Measurements from ENCODE around the gene FRMD4A. TPM values are rescaled to one million over a fixed set of nuclear protein-coding genes. Genes with fewer than 3 reads are reported as not detected.
"Not testable (repeated sequence)": the region's sequence is repeated elsewhere in the genome, so short reads cannot be mapped to it uniquely, and the experiment has no call there.

The FRMD4A gene
- total RNA-seq, 2 experiments from 2014 or later, result 3.1 to 3.7 TPM

GRCh38 chr10:13868528-13869294 is 462.0 kb downstream of the FRMD4A start:
- H3K27me3 ChIP-seq (ENCODE audit: control insufficient read depth in 1 of 2, insufficient read depth in 2 of 2, low read length in 2 of 2), result no peaks in the 10 kb centered on the region
- no peaks in the 10 kb centered on the region for H3K9me3 ChIP-seq (ENCODE audit: control insufficient read depth in 1 of 2, insufficient read depth in 1 of 2, low read length in 2 of 2)
- Mint-ChIP-seq H3K36me3 (ENCODE audit: low read depth) (no peaks in the 10 kb centered on the region), H3K27me3 (no peaks in the 10 kb centered on the region), H3K27ac (no peak overlapping the region), H3K9me3 (no peaks in the 10 kb centered on the region), H3K4me1 (ENCODE audit: low read depth) (peaks cover 26% of the 10 kb centered on the region), H3K4me3 (no peak overlapping the region)
- ATAC-seq (ENCODE audit: poor library complexity) (no peak), DNase-seq (no peak)
- no peaks in the 10 kb centered on the region for H3K36me3 ChIP-seq (ENCODE audit: insufficient read depth, low read length)
- no peak overlapping the region for H3K4me3 ChIP-seq (ENCODE audit: low read length)
- intact Hi-C loops (cut with DNase I, micrococcal nuclease), result no loop called here
- H3K27ac ChIP-seq (ENCODE audit: low read depth in 1 of 2, low read length in 2 of 2), result no peak overlapping the region
- H3K4me1 ChIP-seq (ENCODE audit: insufficient read depth, low read length), result no peaks in the 10 kb centered on the region
- no peak for TF ChIP-seq CTCF (IDR thresholded peaks at IDR 0.05)
- CTCF ChIA-PET, result no interaction called here
- POLR2A ChIA-PET, result interaction anchor here (1.0 kb wide), 1 partner anchor 80 kb away, joined by 4 read pairs; no protein-coding TSS in a partner anchor

- no peaks in the 10 kb centered on the region for H3K9me3 Mint-ChIP-seq
- no peaks in the 10 kb centered on the region for H3K36me3 Mint-ChIP-seq (ENCODE audit: low read depth)
- POLR2A ChIA-PET, result no interaction called here
- no peaks in the 10 kb centered on the region for H3K9me3 ChIP-seq (ENCODE audit: control insufficient read depth in 1 of 2, insufficient read depth in 1 of 2, low read length in 2 of 2)
- peaks cover 4% of the 10 kb centered on the region for H3K4me1 ChIP-seq (ENCODE audit: insufficient read depth, low read length)
- intact Hi-C loops (cut with DNase I, micrococcal nuclease), result no loop called here
- peaks cover 25% of the 10 kb centered on the region for H3K4me1 Mint-ChIP-seq (ENCODE audit: low read depth)
- DNase-seq (no peak), ATAC-seq (ENCODE audit: poor library complexity) (no peak)
- TF ChIP-seq CTCF (IDR thresholded peaks at IDR 0.05), result no peak
- H3K36me3 ChIP-seq (ENCODE audit: insufficient read depth, low read length), result no peaks in the 10 kb centered on the region
- H3K27me3 ChIP-seq (ENCODE audit: control insufficient read depth in 1 of 2, insufficient read depth in 2 of 2, low read length in 2 of 2), result no peaks in the 10 kb centered on the region
- no peak overlapping the region for H3K4me3 Mint-ChIP-seq
- no peaks in the 10 kb centered on the region for H3K27me3 Mint-ChIP-seq
- H3K27ac Mint-ChIP-seq, result no peak overlapping the region
- H3K4me3 ChIP-seq (ENCODE audit: low read length), result no peak overlapping the region
- H3K27ac ChIP-seq (ENCODE audit: low read depth in 1 of 2, low read length in 2 of 2), result no peak overlapping the region
- CTCF ChIA-PET, result no interaction called here
These were observed 462.9 kb downstream of the FRMD4A start for GRCh38 chr10:13867822-13868221.

- ATAC-seq (ENCODE audit: poor library complexity) (no peak), DNase-seq (no peak)
- H3K4me3 Mint-ChIP-seq, result no peak overlapping the region
- ChIA-PET CTCF (no interaction called here), POLR2A (no interaction called here)
- peaks cover 37% of the 10 kb centered on the region for H3K4me1 Mint-ChIP-seq (ENCODE audit: low read depth)
- H3K4me3 ChIP-seq (ENCODE audit: low read length), result no peak overlapping the region
- TF ChIP-seq CTCF (IDR thresholded peaks at IDR 0.05), result no peak
- H3K27ac ChIP-seq (ENCODE audit: low read depth in 1 of 2, low read length in 2 of 2), result no peak overlapping the region
- H3K27me3 ChIP-seq (ENCODE audit: control insufficient read depth in 1 of 2, insufficient read depth in 2 of 2, low read length in 2 of 2), result no peaks in the 10 kb centered on the region
- H3K4me1 ChIP-seq (ENCODE audit: insufficient read depth, low read length), result peaks cover 5% of the 10 kb centered on the region
- no peaks in the 10 kb centered on the region for H3K9me3 Mint-ChIP-seq
- H3K36me3 ChIP-seq (ENCODE audit: insufficient read depth, low read length), result no peaks in the 10 kb centered on the region
- no peaks in the 10 kb centered on the region for H3K27me3 Mint-ChIP-seq
- no peak overlapping the region for H3K27ac Mint-ChIP-seq
- intact Hi-C loops (cut with DNase I, micrococcal nuclease), result no loop called here
- H3K36me3 Mint-ChIP-seq (ENCODE audit: low read depth), result no peaks in the 10 kb centered on the region
- no peaks in the 10 kb centered on the region for H3K9me3 ChIP-seq (ENCODE audit: control insufficient read depth in 1 of 2, insufficient read depth in 1 of 2, low read length in 2 of 2)
These were observed 464.8 kb downstream of the FRMD4A start for GRCh38 chr10:13865758-13866491.

GRCh38 chr10:13865220-13865619 is 465.5 kb downstream of the FRMD4A start:
- H3K9me3 Mint-ChIP-seq; intact Hi-C loops (cut with DNase I, micrococcal nuclease); H3K4me3 Mint-ChIP-seq; H3K27me3 Mint-ChIP-seq; H3K27me3 ChIP-seq (ENCODE audit: control insufficient read depth in 1 of 2, insufficient read depth in 2 of 2, low read length in 2 of 2); H3K4me1 ChIP-seq (ENCODE audit: insufficient read depth, low read length); H3K36me3 Mint-ChIP-seq (ENCODE audit: low read depth); H3K27ac Mint-ChIP-seq; DNase-seq; H3K27ac ChIP-seq (ENCODE audit: low read depth in 1 of 2, low read length in 2 of 2); CTCF ChIA-PET; POLR2A ChIA-PET; ATAC-seq (ENCODE audit: poor library complexity); H3K36me3 ChIP-seq (ENCODE audit: insufficient read depth, low read length); H3K9me3 ChIP-seq (ENCODE audit: control insufficient read depth in 1 of 2, insufficient read depth in 1 of 2, low read length in 2 of 2); H3K4me3 ChIP-seq (ENCODE audit: low read length): not testable (repeated sequence)
- H3K4me1 Mint-ChIP-seq (ENCODE audit: low read depth), result peaks cover 37% of the 10 kb centered on the region
